Measurements from ENCODE around the gene PARS2. TPM values are rescaled to one million over a fixed set of nuclear protein-coding genes. Genes with fewer than 3 reads are reported as not detected.

PARS2 gene
- 2.0 and 4.1 TPM in 2 replicates for total RNA-seq

DNA sequence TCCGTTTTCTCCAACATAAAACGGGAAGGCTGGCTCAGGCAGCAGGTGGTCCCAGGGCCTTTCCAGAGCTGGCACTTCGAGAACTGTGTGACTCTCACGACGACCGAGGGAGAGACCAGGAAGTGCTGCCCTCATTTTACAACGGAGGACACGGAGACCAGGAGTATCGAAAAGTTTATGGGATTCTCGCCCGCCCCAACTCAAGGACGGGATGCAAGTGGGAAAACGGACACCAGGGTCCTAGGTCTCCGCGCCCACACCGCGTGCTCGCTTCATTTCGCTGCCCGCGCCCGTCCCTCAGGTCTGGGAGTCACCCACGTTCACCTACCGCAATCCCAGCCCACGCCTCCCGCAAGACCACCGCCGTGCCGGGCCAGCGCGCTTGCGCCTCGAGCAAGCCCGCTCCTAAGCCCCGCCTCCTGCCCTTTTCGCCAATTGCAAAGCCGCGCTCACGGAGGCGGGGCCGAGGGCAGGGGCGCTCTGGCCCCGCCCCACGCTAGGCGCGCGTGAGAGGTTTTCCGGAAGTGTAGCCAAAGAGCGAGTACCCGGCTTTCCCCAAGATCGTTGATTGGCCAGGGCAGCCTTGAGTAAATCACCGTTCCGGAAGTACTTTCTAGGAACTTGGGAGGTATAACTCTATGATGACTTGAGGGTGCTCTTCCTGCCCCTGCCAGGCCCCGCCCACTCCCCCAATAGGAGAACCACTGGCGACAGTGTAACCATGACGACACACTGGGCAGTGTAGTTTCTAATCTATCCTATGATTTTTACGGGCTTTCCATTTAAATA lies at the start of gene PARS2:
Gene PARS2, minus strand, starts transcription at position 391 of the 789 bp plus-strand sequence. CDS start 5,362 bp downstream, outside the sequence.

DNA sequence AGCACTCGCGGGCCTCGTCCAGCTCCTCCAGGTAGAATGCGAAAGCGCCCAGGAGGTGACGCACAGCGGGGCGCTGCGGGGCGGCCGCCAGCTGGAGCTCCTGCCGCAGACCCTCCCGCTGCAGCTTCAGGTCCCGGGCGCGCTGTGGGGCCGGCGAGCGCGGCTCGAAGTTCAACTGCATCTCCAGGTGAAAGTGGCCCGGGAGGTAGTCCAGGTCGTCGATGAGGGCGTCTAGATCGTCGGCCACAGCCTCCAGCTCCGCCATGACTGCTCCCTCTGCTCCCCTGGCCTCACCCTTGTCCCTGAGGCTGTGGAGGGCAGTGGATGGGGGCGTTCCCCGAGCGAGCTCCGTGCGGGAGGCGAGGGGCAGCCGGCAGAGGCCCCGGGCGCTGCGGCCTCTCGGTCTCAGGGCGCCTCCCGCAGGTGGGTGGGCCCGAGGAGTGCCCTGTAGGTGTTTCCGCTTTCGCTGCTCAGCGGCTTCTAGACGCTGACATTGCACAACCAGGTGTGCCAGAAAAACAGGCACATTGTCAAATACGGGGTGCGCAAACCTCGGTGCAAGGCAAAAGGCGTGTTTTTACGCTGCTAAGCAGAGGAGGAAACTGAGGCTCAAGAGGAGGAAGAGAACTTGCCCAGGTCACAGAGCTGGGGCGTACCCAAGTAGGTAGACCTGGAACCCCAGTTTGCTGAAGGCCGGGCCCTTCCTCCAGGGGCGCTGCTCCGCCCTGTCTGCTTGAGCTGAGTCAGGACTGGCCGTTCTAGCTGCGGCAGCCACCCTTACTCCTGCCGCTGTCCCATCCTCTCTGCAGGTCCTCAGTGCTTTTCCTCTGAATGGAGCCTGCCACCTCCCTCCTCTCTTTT lies 36.8 kb upstream of the PARS2 start, which contains the start of gene TTC22:
Gene TTC22, minus strand, starts transcription at position 425 of the 861 bp plus-strand sequence. Its CDS starts 160 bp downstream, at position 265.

DNA sequence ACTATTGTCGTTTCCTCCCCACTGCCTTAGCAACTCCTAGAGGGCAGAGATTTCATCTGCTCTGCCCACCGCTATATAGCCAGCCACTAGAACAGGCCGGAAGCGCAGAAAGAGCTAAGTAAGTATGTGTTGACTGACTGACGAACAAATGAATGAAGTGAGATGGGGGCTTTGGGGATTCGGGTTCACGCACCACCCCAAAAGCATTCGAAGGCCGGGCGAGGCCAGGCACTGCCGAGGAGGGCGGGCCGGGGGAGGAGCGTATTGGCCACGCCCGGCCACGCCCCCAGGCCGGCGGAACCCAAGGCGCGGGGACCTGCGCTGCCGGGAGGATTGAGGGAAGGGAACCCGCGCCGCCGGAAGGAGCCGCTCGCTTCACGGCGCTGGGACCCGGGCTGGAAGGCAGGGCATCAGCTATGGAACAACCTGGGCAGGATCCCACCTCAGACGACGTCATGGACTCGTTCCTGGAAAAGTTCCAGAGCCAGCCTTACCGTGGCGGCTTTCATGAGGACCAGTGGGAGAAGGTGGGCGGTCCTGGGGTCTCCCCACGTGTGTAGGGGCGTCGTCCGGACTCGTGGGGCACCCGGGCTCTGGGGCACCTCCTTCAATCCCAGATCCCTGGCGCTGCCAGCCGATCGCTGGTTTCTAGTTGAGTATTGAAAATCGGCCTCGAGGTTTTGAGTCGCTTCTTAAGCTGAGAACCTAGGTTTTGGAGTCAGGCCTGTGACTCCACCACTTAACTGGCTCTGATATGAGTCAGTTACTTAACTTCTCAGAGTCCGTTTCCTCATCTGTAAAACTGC lies 48.6 kb downstream of the PARS2 start, which contains the start of gene TTC4:
Gene TTC4, plus strand, starts transcription at position 369 of the 806 bp plus-strand sequence. Its CDS starts 48 bp downstream, at position 417.

Other genes starting within 250 kb of the PARS2 start
- gene ACOT11, start 216.3 kb downstream of the PARS2 start, total RNA-seq = 4.1 and 8.7 TPM in 2 replicates
- not detected in 2 replicates for gene FAM151A, start 141.0 kb downstream of the PARS2 start, total RNA-seq
- gene MROH7, start 122.7 kb downstream of the PARS2 start, total RNA-seq = under 0.01 and 0.14 TPM in 2 replicates
- gene TTC4, start 48.7 kb downstream of the PARS2 start, total RNA-seq = 41.6 and 47.0 TPM in 2 replicates
- gene TTC22, start 36.8 kb upstream of the PARS2 start, total RNA-seq = not detected in 2 replicates
- gene DHCR24, start 122.7 kb upstream of the PARS2 start, total RNA-seq = 116 and 244 TPM in 2 replicates
- gene TMEM61, start 216.1 kb upstream of the PARS2 start, total RNA-seq = not detected in 2 replicates
- not detected in 2 replicates for gene BSND, start 234.4 kb upstream of the PARS2 start, total RNA-seq

All from thoracic aorta endothelial cell (primary cell).